Stimulated activated CD4-positive, alpha-beta T cell treated with anti-CD3 and anti-CD28 coated beads, TNF-alpha, amount 100 ng/mL, for 1 hour (primary cell): Measurements from ENCODE around the gene CLPX.
"Not testable (repeated sequence)": the region's sequence is repeated elsewhere in the genome, so short reads cannot be mapped to it uniquely, and the experiment has no call there.

Experiments used
- DNase-seq, 3 donors: peaks; one replicate each; pipeline ENCODE4 v3.0.0-alpha.2; 2020; ENCODE audit warnings: low read depth in 3 of 3, low spot score in 1 of 3

Gene CLPX

GRCh38 chr15:65184868-65185717 lies at the start of gene CLPX:
Gene CLPX (minus strand): TSS chr15:65185342. CDS start chr15:65185153, 189 bp downstream.
- peak; percentile 83 to 84 (median 84) for DNase-seq

DNA sequence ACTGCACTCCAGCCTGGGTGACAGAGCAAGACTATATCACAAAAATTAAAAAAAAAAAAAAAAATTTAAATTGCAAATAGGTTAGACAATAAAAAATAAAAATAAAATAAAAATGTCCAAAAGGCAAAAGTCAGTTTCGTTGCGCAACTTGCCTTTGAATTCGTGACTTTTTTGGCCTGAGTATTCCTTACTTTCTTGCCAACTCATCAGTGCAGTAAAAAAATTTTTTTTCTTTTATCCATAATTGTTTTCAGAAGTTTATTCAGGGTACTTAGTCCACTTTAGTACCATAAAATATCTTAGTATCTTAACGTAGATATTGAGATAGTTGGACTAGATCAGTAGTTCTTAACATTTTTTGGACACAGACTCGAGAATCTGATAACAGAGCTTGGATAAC lies 48.6 kb upstream of the CLPX start:
- no peak for DNase-seq

DNA sequence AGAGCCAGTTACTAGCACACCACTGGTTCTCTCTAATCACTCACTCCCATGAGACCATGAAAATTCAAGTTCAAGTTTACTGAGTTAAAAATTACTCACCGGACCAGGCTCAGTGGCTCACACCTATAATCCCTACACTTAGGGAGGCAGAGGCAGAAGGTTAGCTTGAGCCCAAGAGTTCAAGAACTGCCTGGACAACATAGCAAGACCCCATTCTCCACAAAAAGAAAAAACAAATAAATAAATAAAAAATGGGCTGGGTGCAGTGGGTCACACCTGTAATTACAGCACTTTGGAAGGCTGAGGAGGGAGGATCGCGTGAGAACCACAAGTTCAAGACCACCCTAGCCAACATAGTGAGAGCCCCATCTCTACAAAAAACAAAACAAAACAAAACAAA lies 47.4 kb upstream of the CLPX start:
- DNase-seq: no peak

GRCh38 chr15:65231306-65231705 lies 46.2 kb upstream of the CLPX start:
- no peak for DNase-seq

- DNase-seq: not testable (repeated sequence)
Measured at GRCh38 chr15:65226901-65227300, 41.8 kb upstream of the CLPX start.

DNA sequence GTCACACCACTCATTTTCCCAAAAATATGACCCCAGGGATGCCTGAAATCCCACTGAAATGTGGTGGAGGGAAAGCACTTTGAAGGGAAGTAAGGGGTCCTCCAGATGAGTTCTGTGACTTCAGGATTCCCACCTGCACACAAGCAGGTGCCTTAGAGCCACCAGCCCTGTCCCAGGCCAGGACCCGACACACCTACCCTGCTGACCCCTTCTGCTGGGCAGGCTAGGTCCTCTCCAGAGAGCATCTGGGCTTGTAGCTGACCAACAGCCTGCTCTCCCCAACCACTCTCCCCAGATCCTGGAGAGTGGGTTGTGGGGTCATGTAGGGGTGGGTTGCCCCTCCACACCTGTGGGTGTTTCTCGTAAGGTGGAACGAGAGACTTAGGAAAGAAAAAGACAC lies 41.1 kb upstream of the CLPX start:
- DNase-seq: no peak

DNA sequence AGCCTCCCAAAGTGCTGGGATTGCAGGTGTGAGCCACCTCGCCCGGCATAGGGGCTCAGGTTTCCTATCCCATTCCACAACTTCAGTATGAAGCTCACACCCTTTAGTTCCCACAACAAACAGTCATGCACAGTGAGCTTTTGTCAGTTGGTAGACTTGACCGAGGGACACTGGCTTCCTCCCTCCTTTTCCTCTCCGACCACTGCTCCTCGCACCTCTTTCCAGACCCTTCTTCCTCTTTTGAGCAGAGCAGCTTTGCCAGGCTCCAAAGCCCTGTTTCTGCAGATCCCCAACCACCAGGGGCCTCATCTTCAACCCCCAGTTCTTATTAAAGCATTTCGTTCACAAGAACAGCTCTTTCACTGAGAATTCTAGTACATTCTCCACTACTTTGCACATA lies 38.9 kb upstream of the CLPX start:
- DNase-seq: no peak

DNA sequence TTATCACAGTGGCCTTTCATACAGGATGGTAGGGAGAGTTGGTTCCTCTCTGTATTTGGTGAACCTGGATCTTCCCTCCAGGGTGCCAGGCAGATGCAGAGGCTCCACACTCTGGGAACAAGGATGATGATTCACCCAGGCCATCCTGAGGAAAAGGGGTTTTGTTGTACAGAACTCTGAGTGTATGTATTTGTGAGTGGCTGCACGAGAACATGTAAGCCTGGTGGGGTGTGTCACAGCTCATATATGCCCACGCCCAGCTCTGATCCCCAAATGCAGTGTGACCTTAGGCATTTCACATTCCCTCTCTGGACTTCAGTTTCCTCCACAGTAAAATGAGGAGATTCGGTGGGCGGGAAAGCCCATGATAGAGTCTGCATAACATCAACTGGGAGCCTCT lies 37.7 kb upstream of the CLPX start:
- no peak for DNase-seq

DNA sequence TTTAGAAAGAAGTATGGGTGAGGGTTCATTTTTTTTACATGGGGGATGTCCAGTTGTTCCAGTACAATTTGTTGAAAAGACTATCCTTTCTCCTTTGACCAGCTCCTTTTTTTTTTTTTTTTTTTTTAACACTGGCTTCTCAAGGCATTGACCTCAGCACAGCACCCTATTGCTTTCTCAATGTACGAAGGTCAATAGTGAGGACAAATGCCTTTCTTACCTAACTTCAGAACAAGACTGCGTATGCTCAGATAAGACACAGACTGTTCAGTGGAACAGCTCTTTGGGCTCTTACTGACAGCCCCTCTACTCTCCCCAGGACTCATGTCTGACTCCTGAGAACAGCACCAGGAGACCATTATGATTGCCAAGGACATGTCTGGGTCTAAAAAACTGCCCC lies 36.6 kb upstream of the CLPX start:
- DNase-seq: no peak

DNA sequence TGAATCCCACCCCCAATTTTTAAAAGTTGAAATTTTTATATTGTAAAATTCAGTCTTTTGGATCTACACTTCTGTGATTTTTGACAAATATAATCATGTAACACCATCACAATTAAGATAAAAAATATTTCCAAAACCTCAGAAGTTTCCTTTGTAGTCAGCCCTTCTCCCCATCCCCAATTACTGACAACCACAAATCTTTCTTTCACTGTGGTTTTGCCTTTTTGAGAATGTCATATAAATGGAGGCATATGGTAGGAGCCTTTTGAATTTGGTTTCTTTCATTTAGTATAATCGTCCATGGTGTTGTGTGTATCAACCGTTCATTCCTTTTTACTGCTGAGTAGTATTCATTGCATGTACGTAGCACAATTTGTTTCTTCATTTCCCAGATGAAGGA lies 34.0 kb upstream of the CLPX start:
- DNase-seq: no peak

DNA sequence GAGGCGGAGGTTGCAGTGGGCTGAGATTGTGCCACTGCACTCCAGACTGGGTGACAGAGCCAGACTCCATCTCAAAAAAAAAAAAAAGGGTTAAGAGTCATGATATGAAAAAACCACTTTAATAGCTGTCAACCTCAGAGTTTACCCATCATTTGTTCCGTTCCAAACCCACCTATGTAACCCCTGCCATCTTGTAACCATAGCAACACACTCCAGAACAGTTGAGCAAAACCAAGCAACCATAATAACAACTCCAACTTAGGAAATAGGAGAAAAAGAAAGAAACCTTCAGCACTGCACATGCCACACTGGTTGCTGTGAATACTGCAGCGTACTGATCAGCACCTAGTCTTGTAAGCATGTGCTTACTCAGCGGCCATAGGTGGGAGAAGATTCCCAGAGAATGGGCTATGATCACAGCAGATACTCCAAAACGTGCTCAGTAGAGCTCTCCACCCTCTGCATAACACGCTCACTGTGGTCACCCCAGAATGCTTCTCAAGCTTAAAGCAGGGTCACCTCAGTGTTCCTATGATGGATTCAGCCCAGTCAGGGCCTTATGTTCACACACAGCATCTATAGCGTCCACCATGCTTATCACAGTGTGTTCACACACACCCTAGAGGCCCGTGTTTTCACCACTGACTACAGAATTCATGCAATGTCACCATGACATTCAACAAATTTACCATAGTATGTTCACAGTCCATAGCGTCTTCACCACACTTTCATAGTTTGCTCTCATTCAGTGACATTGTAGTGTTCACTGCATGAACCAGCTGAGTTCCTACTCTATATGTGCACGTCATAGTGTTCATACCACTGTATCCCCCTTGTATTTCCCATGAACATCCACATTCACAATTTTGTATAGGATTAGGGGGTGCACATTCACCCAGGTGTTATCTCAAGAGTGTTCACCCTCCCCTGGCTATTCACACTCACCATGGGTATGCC lies 32.7 kb upstream of the CLPX start:
- DNase-seq: no peak

DNA sequence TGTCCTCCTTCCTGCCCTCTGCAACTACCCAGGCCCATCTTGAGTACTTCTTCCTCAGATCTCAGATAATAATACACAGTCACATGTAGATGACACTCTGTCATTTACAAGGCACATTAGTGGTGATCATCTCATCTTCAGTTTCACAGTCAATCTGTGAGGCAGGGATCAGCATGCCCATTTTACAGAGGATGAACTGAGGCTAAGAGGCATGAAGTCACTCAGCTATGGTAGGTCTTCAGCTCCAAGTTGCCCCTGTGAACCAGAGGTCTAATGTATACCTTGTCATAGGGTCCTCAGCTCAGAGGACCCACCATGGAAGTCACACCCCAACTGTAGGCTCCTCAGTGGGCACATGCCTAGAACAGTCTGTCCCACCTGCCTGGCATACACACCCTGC lies 30.4 kb upstream of the CLPX start:
- DNase-seq: no peak

GRCh38 chr15:65214010-65214409 lies 28.9 kb upstream of the CLPX start:
- DNase-seq: no peak

GRCh38 chr15:65213241-65213640 lies 28.1 kb upstream of the CLPX start:
- DNase-seq: no peak

GRCh38 chr15:65212097-65212496 lies 27.0 kb upstream of the CLPX start:
- DNase-seq: peak in 2 of 3 donors; percentile 2 to 13

DNA sequence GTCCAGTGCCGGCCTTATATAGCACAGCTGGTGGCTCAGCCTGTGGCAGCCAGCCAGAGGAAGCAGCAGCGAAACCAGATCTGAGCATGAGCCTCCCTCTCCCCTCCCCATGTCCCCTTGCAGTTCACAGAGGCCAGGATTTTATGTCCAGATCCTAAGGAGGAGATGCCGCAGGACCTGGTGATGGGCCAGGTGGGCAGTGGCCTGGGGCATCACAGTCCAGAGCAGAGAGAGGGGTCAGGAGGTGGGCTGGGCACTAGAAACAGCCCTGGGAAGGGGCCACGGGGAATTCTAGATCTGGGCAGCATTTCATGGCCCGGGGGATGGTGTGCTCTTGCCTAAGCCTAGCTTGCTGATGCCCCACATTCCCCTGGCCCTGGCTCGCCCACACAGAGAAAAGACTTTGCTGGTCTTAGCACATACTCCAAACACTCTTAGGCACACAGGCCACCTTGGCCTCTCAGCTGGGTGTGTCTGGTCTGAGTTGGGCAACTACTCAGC lies 26.4 kb upstream of the CLPX start:
- DNase-seq: no peak

DNA sequence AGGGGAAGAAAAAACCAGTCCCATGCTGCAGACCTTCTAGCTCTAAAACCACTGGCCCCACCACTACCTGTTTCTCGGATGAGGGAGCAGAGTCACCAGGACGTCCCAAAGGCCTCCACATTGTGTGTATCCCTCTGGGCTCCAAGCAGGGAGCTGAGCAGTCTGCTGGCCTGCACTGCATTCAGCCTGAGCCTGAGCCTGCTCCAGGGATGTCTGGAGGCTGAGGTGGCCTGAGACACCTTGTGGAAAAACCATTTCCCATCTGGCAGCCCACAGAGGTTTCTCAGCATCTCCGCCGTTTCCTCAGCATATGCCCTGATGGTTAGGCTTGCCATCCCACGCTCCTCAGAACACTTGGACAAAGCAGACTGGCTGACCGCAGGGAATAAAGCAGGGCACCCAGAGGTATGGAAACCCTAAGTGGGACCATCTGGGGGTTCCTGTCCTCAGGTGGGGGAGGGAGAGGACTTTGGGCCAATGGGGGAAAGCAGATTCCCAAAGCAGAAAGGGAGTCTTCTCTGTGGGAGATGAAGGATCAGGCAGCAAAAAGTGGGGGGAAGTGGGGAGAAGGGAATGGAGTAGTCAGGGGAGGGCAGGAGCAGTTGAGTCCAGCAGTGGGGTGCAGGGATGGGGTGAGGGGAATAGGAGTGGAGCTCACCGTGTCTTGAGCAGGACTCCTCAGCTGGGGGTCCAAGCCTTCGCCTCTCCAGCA lies 25.8 kb upstream of the CLPX start, which contains the start of gene CILP:
TSS of gene CILP (minus strand) at position 704 of the 712 bp plus-strand sequence. CDS start 1,718 bp downstream, outside the sequence.
- DNase-seq: no peak

DNA sequence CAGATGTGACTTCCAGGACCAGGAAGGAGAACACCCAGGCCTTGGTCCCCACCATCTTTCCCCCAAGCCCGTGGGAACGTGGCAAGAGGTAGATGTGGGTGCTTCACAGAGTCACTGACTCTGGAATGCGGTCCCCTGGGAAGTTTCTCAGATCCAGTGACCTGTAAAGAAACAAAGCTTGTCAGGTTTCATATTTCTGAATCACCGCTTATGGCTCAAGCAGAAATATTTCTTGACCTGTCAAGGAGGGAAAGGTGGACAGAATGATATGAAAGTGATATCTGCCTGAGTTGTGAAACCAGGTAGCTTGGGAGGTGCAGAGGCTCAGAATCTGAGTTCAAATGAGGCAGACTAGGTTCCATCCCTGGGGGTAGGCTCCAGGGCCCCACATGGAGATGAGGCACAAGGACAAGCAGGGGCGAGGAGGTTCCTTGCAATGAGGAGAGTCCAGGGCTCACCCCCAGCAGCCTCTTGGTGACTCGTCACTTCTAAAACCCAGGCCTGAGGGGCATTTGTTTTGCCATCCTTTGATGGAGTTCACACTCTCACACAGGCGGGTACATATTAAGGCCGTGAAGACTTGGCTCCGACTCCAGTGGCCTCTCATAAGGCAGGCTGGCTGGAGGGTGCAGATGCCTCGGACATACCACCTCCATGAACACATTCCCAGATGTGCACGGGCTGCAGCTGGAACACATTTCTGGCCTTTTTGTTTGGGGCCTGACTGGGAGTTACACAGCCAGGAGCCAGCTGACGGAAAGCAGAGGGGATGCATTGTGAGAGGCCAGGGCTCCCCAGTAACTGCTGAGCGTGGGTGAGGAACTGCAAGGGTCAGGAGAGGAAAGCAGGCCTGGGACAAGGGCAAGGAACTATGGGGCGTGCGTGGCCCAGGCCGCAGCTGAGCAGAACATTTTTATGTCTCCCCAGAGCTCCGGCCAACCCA lies 24.8 kb upstream of the CLPX start:
- DNase-seq: no peak

- no peak for DNase-seq
Measured at GRCh38 chr15:65208647-65209046, 23.5 kb upstream of the CLPX start.

DNA sequence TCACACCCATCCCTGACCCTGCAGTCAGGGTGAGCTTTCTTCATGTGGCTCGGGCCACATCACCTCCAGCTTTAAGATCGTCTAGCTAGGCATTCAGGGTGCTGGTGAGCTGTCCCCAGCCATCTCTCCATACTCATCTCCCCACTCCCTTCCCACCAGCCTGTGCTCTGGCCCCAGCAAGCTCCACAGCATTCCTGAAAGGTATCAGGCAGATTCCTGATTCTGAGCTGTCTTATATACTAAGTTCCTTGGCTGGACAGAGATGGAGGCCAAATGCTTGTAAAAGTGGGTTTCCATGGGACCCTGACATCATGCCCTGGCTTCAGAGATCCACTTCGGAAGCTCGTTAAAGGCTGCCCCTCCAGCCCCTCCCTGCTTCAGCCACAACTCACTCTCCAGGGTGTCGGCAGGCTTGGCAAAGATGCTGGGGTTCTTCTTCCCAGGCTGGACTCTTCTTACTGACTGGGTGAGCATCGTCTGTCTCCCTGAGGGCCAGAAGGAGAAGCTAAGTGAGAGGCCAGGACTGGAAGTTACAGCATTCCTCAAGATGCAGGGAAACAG lies 22.2 kb upstream of the CLPX start:
- DNase-seq: no peak
